HG03439 (cell line): Measurements from ENCODE around the gene TREM2.

ENCODE experiments used
- ATAC-seq: cut with Tn5 transposase; IDR thresholded peaks from one replicate; pipeline ENCODE4 v1.9.1; 2021; ENCODE audit warnings: mild to moderate bottlenecking, moderate library complexity; ENCODE audit not compliant: unreplicated experiment

TREM2 gene

DNA sequence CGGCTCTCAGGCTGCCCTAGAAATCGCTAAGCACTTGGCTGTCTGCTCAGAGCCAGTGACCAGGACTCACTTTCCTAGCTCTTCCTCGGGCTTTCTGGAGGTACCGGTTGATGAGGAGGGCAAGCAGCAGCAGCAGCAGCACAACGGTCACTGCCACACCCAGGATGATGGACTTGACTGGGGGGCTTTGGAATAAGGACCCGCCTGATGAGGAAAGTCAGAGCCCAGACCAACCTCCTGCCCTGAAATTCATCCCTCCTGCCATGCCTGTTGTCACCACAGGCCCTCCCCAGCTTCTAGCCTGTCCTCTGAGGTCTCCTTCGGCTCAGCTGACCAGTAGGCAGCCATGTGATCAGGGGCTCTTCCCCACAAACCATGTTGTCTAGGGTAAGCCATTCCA is 21.8 kb upstream of the TREM2 start:
- ATAC-seq, result no peak

DNA sequence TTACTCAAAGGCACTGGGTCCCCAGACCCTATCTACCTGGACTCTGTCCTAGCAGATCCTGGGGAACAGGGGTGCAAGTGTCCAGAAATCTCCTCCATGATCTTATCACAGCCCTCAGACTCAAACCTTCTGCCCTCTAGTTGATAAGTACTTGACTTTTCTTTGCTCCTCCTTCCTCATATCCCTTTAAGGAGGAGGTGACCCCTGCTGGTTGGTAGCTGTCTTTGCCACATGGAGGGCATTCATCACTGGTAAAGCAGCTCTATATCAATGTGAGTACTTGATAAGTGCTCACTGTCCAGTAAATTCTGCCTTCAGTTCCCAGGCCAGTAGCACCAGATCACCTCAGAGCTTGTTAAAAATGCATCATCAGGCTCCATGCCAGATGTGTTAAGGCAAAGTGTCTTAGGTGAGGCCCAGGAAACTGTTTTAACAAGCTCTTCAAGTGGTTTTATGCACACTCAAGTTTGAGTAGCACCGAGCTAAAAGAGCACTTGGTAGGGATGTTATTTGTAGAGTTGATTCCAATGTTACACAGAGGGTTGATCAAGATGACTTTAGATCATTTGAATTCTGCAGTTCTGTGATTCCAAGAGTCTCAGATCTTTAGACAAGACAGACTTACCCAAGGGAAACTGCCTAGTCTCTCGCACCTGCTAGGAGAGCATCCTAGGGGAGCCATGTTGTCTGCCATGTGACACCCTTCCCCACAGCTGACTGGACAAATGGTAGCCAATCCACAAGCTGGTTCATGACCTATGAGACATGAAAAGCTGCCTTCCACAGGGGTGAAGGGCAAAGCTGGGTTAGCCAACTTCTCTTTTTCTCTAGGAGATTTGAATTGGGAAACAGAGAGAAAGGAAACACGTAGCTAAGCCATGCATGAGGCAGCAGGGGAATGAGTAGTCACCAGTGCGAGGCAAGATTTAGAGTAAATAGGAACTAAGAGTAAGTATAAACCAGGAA is 19.4 kb upstream of the TREM2 start:
- ATAC-seq, result no peak

DNA sequence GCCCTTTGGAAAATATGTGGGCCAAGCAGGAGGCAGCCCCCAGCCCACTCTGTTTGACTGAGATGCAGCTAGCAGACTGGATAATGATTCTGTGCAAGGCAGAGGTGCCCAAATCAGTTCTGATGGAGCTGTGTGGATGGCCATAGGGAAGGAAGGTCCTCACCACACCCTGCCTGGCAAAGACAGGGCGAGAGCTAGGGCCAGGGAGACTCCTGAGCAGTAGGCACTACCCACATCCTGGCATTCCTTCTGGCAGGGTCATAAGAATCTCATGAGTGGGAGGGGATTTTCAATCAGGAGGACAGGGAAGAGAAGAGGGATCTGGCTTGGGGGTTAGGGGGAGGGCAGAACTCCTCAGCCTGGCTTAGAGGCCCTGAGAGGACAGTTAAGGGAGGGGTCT is 18.6 kb upstream of the TREM2 start:
- ATAC-seq, result no peak

DNA sequence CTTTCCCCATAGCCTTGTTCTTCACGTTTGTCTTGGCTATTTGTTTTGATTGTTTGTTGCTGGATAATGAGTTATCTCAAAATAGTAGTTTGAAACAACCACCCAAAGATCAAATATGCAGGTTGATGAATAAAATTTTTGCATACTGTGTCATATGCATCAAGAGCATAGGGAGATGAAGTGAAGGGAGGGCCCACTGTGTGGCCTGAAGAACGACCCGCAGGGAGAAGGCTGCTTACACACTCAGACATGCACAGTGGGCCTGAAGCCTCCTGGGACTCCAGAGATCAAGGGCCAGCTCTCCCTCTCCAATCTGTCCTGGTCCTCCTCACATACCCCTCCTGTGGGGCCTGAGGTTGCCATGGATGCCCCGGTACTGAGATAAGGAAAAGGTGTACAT is 16.2 kb upstream of the TREM2 start:
- no peak for ATAC-seq

DNA sequence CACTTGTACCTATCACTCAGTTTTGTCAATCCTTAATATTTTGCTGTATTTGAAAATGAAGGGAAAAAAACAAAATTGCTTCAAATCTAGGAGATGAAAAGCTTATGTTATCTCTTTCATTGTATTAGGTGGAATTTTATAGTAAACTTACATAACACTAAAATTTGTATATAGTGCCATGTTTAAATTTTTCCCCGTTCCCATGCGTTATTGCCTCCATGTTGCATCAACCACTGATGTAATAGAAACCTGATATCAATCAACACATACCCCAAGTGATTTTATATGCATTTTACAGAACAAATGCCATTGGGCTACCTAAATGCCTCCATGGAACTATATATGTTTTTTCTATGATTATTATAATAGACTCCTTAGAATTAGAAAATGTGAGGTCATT is 14.8 kb upstream of the TREM2 start:
- no peak for ATAC-seq

DNA sequence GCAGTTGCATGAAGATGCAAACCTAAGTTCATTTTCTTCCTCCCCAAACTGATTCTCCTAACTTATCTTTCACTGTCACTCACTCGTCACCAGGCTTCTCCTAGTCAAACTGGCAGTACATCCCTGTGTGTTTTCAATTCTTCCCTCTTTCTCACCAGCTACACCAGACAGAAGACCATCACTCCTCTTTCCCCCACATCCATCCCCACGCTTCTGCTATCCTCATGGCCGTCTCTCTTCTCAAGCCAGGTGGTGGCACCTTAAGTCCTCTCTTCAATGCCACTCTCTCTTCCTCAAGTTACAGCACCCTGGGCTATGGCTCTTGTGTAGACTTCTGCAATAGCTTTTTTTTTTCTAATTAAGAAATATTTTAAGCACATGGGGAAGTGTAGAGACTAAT is 14.4 kb upstream of the TREM2 start:
- no peak for ATAC-seq

DNA sequence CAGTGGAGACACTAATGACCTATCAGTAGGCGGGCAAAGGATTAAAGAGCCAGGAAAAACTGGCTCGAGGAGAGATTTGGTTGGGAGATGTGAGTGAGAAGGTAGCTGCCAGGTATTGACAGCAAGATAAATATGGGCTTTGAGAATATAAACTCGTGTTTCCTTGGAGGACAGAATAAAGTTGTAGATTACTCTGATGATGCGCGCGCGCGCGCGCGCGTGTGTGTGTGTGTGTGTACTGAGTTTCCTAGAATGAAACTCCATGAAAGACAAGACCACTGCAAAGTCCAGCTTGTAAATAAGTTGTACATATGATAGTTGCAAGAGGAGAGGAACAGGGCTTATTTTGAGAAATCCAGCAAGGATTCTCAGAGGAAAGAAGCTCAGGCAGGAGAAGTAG is 13.3 kb upstream of the TREM2 start:
- no peak for ATAC-seq

DNA sequence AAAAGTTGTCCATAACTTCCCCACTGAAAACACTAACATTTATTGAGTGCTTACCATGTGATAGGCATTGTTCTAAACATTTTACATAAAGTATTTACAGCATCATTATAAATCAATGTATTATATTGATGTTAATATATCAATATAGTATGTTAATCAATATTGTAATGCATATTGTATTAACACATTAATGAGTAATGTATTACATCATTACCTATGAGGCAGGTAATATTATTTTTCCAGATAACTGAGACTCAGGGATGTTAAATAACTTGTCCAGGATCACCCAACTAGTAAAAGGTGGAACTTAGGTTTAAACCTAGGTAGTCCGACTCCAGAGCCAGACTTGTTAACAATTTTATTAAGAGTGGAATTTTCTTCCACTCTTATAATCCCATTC is 12.2 kb upstream of the TREM2 start:
- no peak for ATAC-seq

DNA sequence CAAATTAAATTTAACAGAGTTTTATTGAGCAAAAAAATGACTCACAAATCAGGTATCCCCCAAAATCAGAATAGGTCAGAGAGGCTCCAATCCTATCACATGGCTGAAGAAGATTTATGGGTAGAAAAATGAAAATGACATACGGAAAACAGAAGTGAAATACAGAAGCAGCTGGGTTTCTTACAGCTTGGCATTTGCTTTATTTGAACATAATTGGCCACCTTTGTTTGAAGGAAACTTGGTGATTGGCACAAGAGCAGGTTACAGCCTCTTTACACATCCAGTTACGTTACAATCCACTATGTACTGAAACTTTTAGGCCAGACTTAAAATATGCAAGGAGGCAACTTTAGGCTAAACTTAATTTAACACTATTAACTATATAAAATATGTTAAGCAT is 11.7 kb upstream of the TREM2 start:
- no peak for ATAC-seq

DNA sequence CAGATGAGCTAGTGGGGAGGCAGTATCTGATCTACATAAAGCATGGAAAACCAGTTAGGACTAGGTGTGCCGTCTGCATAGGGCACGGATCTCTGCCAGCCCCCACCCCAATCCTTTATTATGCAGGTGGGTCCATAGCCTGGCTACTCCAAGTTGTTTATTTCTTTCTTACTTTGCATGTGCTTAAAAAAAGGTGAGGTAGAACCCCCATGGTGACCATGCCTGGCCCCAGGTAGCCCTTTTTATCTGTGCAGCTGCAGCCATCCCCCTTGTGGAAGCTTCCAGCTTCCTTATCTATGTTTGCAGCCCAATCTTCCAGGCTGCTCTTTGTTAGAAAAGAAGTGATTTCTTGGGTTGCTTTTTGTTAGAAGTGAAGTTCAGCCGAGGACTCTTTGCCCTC is 9.0 kb upstream of the TREM2 start:
- no peak for ATAC-seq

DNA sequence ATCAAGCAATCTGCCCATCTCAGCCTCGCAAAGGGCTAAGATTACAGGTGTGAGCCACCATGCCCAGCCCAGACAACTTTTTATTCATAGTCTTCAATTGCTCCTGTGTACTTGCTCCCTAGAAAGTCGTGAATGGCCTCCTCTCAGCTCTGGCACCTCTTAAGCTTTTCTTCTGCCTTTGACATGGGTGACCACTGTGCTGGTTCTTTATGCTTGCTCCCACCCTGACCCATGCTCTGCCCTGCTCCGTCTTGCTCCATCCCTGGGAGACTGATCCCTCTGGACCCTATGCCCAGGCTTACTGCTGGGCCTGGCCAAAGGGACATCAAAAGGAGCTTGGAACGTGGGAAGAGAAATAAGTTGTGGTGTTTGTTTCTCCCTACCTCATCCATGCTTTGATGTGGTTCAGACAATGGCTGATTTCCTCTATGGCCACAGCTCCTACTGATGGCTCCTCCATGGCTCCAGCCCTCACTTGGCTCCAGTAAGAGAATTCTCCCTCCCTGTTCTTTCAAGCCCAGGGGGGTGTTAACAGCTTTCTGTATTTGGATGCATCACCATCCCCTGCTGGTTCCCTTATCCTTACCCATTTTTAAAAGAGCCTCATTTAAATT is 7.7 kb upstream of the TREM2 start:
- ATAC-seq, result no peak

DNA sequence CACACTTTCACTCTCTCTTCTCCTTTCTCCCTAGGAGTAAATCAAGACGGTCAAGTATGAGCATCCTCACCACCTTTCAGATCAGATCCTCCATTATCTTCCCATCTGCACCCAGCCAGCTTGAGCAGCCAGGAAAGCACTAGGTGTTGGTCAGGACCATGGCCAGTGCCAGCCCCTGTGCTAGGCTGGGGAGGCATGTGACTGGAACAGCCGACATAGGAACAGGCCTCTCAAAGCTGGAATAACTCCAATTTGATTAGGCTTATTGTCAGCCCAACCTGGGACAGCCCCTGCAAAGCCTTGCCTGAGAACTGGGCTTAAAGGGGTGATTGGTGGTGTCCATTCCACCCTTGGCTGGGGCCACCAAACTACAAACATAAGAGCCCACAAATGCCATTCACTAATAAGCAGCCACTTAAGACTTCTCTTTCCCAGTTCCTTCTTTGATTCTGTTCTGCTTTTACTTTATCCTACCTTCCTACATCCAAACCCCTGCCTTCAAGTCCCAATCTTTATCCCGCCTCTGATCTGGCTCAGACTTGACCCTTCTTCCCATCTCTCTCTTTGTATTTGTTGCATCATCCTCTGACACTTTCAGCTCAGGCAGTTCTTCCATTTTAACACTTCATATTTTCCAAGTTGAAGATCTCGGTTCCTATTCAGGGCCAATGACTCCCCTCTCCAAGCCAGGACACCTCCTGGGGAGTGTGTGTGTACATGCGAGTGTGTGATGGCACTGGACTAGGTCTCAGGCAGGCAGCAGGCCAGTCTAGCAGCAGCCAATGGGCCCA is 4.5 kb upstream of the TREM2 start:
- no peak for ATAC-seq

DNA sequence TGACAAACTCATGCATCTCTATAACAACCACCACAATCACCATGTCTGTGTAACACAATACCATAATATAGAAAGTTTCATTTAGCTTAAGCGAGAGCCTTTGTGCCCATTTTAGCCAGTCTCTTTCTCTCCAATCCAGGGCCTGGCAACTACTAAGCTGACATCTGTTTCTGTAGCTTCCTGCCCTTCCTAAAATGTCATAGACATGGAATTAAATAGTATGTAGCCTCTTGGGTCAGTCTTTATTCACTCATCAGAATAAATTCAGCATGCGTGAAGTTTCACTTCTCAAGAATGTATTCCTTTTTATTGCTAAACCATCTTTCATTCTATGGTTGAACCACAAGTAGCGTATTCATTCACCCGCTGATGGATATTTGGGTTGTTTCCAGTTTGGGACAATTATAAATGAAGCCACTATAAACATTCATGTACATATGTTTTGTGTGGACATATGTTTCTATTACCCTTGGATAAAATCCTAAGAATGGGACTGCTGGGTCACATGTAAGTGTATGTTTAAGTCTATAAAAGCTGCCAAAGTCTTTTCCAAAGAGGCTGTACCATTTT is 1.7 kb upstream of the TREM2 start:
- no peak for ATAC-seq

DNA sequence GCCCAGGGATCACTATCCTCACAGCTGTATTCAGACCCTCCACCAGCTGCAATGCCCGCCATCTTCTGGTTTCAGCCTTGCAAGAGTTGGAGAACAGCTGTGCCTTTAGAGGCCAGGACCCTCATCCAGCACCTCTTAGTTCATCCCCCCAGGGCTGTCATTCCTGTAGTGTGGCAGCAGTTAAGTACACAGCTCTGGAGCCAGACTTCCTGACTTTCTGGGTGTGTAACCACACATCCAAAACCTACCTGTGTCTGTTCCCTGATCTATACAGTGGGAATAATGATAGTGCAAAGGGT is 452 bp upstream of the TREM2 start:
- ATAC-seq, result no peak

DNA sequence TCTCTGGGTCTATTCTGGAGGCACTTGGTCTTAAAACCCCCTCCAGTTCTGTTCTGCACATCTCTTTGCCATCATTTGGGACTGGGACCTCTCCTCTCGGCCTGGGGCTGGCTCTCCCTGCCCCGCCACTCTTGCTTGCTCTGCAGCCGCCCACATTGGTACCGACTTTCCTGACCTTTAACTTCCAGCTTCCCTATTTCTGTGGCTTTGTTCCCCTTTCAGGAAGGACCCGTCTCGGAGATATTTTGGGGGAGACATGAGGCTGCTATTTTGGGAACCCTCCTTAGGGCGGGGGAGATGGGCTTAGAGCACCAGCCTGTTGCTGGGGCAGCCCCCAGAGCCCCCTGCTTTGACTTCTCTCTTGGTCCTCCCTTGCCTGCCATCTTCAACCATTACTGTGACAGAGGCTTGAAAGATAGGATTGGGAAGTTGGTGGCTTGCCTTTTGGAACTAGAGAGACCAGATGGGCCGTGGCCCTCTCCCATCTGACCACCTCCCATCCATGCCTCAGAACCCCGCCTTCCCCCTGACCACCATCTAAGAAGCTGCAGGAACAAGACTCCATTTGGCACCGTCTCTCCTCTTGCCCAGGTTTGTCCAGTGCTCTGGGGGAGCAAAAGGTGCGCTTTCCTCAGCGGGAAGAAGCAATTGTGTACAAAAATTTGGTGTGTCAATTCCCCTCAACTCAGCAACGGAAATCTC is 914 bp downstream of the TREM2 start:
- ATAC-seq, result no peak

DNA sequence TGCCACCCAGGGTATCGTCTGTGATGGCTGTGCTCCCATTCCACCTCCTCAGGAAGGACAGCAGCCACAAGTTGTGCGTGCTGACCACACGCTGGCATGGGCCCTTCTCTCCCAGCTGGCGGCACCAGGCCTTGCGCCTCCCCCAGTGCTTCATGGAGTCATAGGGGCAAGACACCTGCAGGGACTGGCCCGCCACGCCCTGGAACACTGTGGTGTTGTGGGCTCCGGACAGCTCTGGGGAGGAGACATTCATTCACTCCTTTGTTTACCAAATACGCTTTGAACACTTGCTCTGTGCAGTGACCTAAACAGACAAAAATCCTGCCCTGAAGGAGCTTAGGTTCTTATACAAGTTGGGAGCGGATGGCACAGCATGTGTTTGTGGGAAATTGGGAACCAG is 1.5 kb downstream of the TREM2 start:
- no peak for ATAC-seq

DNA sequence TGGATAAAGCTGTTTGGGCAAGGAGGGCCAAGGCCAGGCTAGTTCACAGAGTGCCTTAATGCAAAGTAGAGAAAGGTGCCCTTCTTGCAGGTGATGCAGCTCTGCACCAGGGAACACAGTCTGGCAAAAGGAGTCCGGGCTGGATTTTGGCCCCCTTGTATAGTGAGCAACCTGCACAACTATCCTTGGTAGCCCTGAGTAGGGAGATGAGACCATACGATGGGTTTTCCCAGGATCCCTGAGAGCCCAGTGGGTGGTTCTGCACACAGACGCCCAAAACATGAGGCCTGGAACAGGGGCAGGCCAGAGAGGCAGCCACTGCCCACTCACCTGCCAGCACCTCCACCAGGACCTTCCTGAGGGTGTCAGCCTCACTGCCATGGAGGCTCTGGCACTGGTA is 2.0 kb downstream of the TREM2 start:
- no peak for ATAC-seq

DNA sequence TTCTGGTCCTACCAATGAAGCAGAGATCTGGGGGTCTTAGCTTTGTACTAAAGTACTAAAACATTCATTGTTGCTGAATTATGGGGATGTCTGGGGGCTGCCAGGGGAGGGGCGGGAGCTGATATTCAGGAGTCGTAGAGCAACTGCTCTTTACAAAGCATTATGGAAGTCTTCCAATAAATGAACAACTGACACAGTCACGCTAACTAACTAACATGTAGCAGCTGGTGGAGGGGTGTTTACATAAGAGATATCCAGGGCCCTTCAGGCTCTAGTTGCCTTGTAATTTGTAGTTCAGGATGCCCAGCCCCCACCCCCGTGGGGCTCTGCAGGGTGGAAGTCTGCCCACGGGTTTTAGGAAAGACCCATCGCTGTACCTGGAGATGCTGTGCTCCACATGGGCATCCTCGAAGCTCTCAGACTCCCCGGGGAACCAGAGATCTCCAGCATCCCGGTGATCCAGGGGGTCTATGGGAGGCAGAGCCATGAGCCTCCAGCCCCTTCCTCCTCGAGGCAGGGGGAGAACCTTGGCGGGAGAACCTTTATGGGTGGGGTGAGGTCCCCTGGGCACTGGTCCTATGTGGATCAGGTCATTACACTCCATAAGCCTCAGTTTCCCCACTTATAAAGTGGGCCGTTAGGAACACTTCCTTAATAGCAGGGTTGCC is 3.4 kb downstream of the TREM2 start:
- no peak for ATAC-seq

DNA sequence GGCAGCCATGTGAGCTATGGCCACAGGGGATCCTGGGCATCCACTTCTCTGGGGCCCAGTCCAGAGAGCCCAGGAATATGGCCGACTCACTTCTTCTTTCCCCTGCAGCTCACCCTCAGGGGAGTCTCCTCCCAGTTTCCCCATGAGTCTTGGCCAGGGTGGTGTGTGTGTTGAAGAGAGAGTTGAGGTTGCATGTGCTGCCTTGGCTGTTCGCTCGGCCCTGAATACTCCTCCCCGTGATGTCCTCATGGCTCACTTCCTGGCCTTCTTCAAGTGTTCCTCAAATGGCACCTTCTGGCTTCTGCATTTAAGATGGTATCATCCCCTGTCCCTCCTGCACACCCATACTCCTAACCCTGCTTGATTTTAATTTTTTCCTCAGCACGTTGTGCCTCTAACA is 5.6 kb downstream of the TREM2 start:
- no peak for ATAC-seq

DNA sequence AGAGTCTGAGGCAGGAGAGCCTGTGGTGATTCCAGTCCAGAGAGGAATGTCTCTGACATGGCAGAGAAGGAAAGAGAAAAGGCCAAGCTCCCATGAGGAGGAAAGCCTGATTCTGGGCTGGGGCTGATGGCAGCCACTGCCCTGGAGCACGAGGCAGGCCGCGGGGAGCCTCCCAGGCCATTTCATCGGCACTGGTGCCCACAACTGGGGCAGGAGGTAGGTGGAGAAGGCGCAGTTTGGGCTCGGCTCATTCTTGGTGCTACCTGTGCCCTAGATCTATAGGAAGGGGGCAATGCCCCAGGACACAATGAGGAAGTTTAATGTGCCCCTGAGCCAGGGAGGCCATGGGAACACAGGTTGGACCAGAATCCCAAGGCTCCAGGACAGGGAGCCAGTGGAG is 6.1 kb downstream of the TREM2 start:
- ATAC-seq, result no peak

DNA sequence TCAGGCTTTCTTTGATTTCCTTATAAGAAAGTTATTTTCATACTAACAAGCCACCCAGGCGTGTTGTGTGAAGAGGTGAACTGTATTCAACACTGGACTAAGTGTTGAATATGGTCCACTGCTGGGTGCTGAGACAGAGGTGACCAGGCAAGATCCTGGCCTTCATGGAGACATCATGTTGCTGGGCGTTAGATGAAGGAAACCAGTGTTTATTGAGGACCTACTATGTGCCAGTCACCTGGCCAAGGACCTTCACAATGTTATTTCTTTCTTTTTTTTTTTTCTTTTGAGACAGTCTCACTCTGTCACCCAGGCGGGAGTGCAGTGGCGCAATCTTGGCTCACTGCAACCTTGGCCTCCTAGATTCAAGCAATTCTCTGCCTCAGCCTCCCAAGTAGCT is 6.9 kb downstream of the TREM2 start:
- ATAC-seq, result no peak
